ENCODE measurements around the gene CDC25A.
A peak's percentile ranks its signal among the peaks of the same experiment; 100 is the strongest.

The CDC25A gene

GRCh38 chr3:48128774-48129173 lies 59.4 kb downstream of the CDC25A start:
- H3K4me3 ChIP-seq (ENCODE audit: low read depth, low read length): no peak overlapping the region
- no peak for DNase-seq (ENCODE audit: low read depth)
- no peak for TF ChIP-seq CTCF (IDR thresholded peaks at IDR 0.05; ENCODE audit: low read depth, low read length, missing control alignments)
- in situ Hi-C loops (cut with HindIII; ENCODE audit: low sequenced_read_pairs): no loop called here

DNA sequence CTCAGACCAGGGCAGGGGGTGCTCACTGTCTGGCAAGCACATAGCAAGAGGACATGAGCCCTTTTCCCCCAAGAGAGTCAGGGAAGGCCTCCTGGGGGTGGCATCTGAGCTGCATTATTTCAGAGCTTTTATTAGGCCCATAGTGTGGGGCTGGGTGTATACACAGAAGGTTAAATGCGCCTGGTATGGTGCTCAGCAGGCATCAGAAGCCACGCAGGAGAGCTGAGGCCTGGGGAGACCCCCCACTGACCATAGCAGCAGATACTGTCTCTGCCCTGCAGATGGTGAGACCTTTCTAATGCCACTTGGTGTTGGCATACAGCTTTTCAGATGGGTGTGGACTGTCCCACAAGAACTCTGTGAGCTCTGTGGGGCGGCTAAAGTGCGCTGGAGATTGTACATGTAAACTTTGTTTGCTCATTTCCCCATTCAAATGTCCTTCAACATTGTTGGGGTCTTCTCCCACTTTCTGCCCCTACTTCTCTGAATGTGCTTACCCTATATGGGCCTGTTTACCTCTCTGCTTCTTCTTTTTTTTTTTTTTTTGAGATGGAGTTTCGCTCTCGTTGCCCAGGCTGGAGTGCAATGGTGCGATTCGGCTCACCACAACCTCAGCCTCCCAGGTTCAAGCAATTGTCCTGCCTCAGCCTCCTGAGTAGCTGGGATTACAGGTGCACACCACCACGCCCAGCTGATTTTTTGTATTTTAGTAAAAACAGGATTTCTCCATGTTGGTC lies 62.2 kb downstream of the CDC25A start:
- in situ Hi-C loops (cut with HindIII; ENCODE audit: low sequenced_read_pairs): no loop called here
- no peak for DNase-seq (ENCODE audit: low read depth)
- no peak for TF ChIP-seq CTCF (IDR thresholded peaks at IDR 0.05; ENCODE audit: low read depth, low read length, missing control alignments)
- H3K4me3 ChIP-seq (ENCODE audit: low read depth, low read length): no peak overlapping the region

DNA sequence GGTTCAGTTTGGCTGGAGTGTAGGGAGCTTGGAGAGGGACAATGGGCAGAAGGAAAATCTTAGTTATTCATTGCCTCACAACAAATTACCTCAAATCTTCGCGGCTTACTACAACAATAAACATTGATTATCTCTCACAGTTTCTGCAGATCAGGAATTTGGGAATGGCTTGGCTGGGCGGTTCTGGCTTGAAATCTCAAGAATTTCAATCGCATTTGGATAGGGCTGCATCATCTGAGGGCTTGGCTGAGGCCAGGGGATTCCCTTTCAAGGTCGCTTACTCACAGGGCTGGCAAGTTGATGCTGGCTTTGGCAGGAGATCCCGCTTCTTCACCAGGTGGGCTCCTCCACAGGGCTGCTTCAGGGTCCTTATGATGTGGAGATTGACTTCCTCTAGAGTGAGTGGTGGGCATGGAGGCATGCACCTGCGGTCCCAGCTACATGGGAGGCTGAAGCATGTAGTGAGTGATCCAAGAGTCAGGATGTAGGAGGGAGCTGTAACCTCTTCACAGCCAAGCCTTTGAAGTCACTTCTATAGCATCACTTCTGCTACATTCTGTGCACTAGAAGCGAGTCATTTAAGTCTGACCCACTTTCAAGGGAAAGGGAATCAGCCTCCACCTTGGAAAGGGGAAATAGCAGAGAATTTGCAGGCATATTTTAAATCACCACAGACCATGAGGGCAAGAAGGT lies 63.1 kb downstream of the CDC25A start:
- H3K4me3 ChIP-seq (ENCODE audit: low read depth, low read length): no peak overlapping the region
- in situ Hi-C loops (cut with HindIII; ENCODE audit: low sequenced_read_pairs): no loop called here
- TF ChIP-seq CTCF (IDR thresholded peaks at IDR 0.05; ENCODE audit: low read depth, low read length, missing control alignments): no peak
- peak; percentile 95 for DNase-seq (ENCODE audit: low read depth)

GRCh38 chr3:48123346-48123745 lies 64.9 kb downstream of the CDC25A start:
- in situ Hi-C loops (cut with HindIII; ENCODE audit: low sequenced_read_pairs): no loop called here
- DNase-seq (ENCODE audit: low read depth): no peak
- H3K4me3 ChIP-seq (ENCODE audit: low read depth, low read length): no peak overlapping the region
- TF ChIP-seq CTCF (IDR thresholded peaks at IDR 0.05; ENCODE audit: low read depth, low read length, missing control alignments): no peak

DNA sequence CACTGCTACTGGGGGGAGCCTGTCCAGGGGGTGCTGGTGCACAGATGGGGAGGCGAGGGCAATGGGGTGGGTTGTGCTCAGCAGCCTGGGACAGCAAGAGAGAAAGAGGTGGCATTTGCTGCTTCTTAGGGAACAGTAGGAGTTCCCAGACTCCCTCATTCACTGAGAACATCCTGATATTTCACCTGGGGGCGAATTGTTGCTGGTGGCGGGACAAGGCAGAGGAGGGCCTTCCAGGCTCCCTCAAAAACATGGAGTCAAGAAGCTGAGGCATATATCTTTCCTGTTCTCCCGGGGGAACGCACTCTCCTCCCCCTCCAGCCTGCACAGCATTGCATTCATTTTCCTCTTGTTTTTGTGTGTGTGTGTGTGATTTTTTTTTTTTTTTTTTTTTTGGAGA lies 65.7 kb downstream of the CDC25A start:
- no peak overlapping the region for H3K4me3 ChIP-seq (ENCODE audit: low read depth, low read length)
- DNase-seq (ENCODE audit: low read depth): no peak
- no peak for TF ChIP-seq CTCF (IDR thresholded peaks at IDR 0.05; ENCODE audit: low read depth, low read length, missing control alignments)
- in situ Hi-C loops (cut with HindIII; ENCODE audit: low sequenced_read_pairs): no loop called here

DNA sequence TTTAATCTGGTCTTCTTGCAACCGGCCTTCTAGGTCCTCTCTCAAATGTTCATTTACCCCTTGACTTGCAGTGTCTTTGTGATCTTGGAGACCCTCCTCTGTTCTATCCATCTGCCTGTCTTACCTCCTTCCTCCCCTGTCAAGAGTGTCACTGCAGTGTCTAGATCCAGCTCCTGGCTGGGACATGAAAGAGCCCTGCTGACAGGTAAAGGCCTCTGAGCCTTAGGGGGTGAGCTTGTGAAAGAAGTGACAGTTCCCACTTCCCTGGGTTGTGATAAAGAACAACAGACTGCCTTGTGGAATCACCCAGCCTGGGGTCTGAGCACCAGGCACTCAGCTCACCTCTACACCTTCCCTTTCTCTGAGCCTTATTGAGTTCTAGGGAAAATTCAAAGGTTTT lies 68.0 kb downstream of the CDC25A start:
- no peak overlapping the region for H3K4me3 ChIP-seq (ENCODE audit: low read depth, low read length)
- in situ Hi-C loops (cut with HindIII; ENCODE audit: low sequenced_read_pairs): no loop called here
- no peak for DNase-seq (ENCODE audit: low read depth)
- no peak for TF ChIP-seq CTCF (IDR thresholded peaks at IDR 0.05; ENCODE audit: low read depth, low read length, missing control alignments)
